Lung (tissue), 12 donors: ENCODE results near the gene KRT86. TPM values are rescaled to one million over a fixed set of nuclear protein-coding genes. Genes with fewer than 3 reads are reported as not detected.

Experiments used
- ATAC-seq: fragments of 200-7000 bp; cut with Tn5 transposase; one replicate; pipeline ENCODE4 v1.9.1; 2020; ENCODE audit warnings: moderate number of reproducible peaks; ENCODE audit not compliant: insufficient read depth, low FRiP score
- DNase-seq, 3 donors: peaks; one replicate each; pipeline ENCODE4 v3.0.0-alpha.2; 2013 to 2017
- H3K27ac ChIP-seq, 2 donors: one replicate each; pipeline ENCODE4 v1.5.1; 2013; ENCODE audit warnings: mild to moderate bottlenecking in 2 of 2, moderate library complexity in 2 of 2, control low read depth in 1 of 2, inconsistent platforms in 1 of 2, low read depth in 1 of 2, low read length in 1 of 2
- H3K27me3 ChIP-seq, 3 donors: one replicate each; pipeline ENCODE4 v1.5.1; 2013; ENCODE audit warnings: low read length in 2 of 3; ENCODE audit not compliant: control insufficient read depth in 3 of 3, insufficient read depth in 3 of 3
- H3K36me3 ChIP-seq, 4 donors: one replicate each; pipeline ENCODE4 v1.5.1; 2013; ENCODE audit warnings: low read length in 4 of 4, mild to moderate bottlenecking in 1 of 4, moderate library complexity in 1 of 4; ENCODE audit not compliant: control insufficient read depth in 4 of 4, insufficient read depth in 4 of 4
- H3K4me1 ChIP-seq, 5 donors: one replicate each; pipeline ENCODE4 v1.5.1; 2013; ENCODE audit warnings: low read length in 5 of 5, mild to moderate bottlenecking in 2 of 5, moderate library complexity in 1 of 5; ENCODE audit not compliant: control insufficient read depth in 5 of 5, insufficient read depth in 5 of 5
- H3K4me3 ChIP-seq: one replicate; pipeline ENCODE4 v1.5.1; 2013; ENCODE audit warnings: mild to moderate bottlenecking, control low read depth, moderate library complexity
- H3K9ac ChIP-seq, 2 donors: one replicate each; pipeline ENCODE4 v1.5.1; 2013; ENCODE audit warnings: low read length in 2 of 2, control low read depth in 1 of 2; ENCODE audit not compliant: insufficient read depth in 1 of 2
- H3K9me3 ChIP-seq, 4 donors: one replicate each; pipeline ENCODE4 v1.5.1; 2013; ENCODE audit warnings: low read length in 3 of 4, mild to moderate bottlenecking in 1 of 4, moderate library complexity in 1 of 4; ENCODE audit not compliant: control insufficient read depth in 4 of 4, insufficient read depth in 3 of 4
- CTCF ChIP-seq: IDR thresholded peaks from 2 replicates; pipeline ENCODE4 v1.5.1; 2012; ENCODE audit warnings: mild to moderate bottlenecking; ENCODE audit errors: control extremely low read depth, extremely low read depth
- WGBS, 2 donors: extraction: QIAGEN DNeasy Blood & Tissue Kit; methylation state at CpG; one replicate each; pipeline ENCODE4 v1.1.7; 2013; 5-methylcytosine and 5-hydroxymethylcytosine counted together
- polyA plus RNA-seq, 2 donors: library from polyadenylated mRNA; stranded (reverse); fragments of 200-250 nt; gene quantifications; one replicate each; pipeline ENCODE4 v1.2.1, GENCODE V29; 2013
- total RNA-seq, 2 donors: library from RNA; depleted of rRNA in 1 of 2; stranded (reverse); fragments of >200 nt in 1 of 2; gene quantifications; one replicate each; pipeline ENCODE4 v1.2.1, GENCODE V29; 2014 to 2021
- donor health status: control.
- donor health status: control.
- donor health status: Bipolar disorder and iron deficiency.
- donor health status: healthy.
- donor health status: DM: yes; HTN: yes; CAD: no.

The KRT86 gene
- total and polyA plus RNA-seq, 4 donors: 0.11 to 1.1 (median 0.31) TPM; not detected in 1

GRCh38 chr12:52351196-52352059 is 77.0 kb downstream of the KRT86 start:
- TF ChIP-seq CTCF: no peak
- H3K9ac ChIP-seq: no peak overlapping the region
- H3K4me3 ChIP-seq: no peak overlapping the region
- no peak for DNase-seq
- H3K9me3 ChIP-seq: peaks cover 0 to 2% (median 0%) of the 10 kb centered on the region in 4 donors
- 34 to 43% methylated on average over 9 of the region's 9 CpGs for WGBS, 2 donors
- H3K36me3 ChIP-seq: no peaks in the 10 kb centered on the region
- H3K27me3 ChIP-seq: peaks cover 0 to 2% (median 0%) of the 10 kb centered on the region in 3 donors
- peaks cover 0 to 13% (median 0%) of the 10 kb centered on the region in 5 donors for H3K4me1 ChIP-seq
- H3K27ac ChIP-seq: no peak overlapping the region
- no peak for ATAC-seq

- 92 to 100% methylated on average over 2 of the region's 2 CpGs for WGBS, 2 donors
Observed at GRCh38 chr12:52352951-52353350, 78.5 kb downstream of the KRT86 start.

GRCh38 chr12:52353766-52354165 is 79.3 kb downstream of the KRT86 start:
- Histone ChIP-seq H3K9me3 (peaks cover 0 to 2% (median 0%) of the 10 kb centered on the region in 4 donors), H3K36me3 (no peaks in the 10 kb centered on the region), H3K9ac (no peak overlapping the region), H3K27ac (no peak overlapping the region), H3K27me3 (peaks cover 0 to 2% (median 0%) of the 10 kb centered on the region in 3 donors), H3K4me3 (no peak overlapping the region), H3K4me1 (peaks cover 0 to 8% (median 0%) of the 10 kb centered on the region in 5 donors)
- DNase-seq: no peak
- 65 to 70% methylated on average over 3 of the region's 3 CpGs for WGBS, 2 donors
- no peak for ATAC-seq
- TF ChIP-seq CTCF: no peak

More at GRCh38 chr12:52352951-52353350, 78.5 kb downstream of the KRT86 start:
- Histone ChIP-seq H3K36me3 (no peaks in the 10 kb centered on the region), H3K27ac (no peak overlapping the region), H3K4me1 (peaks cover 0 to 8% (median 0%) of the 10 kb centered on the region in 5 donors), H3K9ac (no peak overlapping the region), H3K4me3 (no peak overlapping the region), H3K9me3 (peaks cover 0 to 2% (median 0%) of the 10 kb centered on the region in 4 donors), H3K27me3 (peaks cover 0 to 2% (median 0%) of the 10 kb centered on the region in 3 donors)
- DNase-seq (no peak), ATAC-seq (no peak)
- no peak for TF ChIP-seq CTCF
